Measurements from ENCODE around the gene EMC10.

- no peak for TF ChIP-seq GABPA (IDR thresholded peaks at IDR 0.05; ENCODE audit: low read depth)
- TF ChIP-seq RELA (IDR thresholded peaks at IDR 0.05; ENCODE audit: borderline replicate concordance, partially characterized antibody), result no peak
- TF ChIP-seq, protein P1, sequence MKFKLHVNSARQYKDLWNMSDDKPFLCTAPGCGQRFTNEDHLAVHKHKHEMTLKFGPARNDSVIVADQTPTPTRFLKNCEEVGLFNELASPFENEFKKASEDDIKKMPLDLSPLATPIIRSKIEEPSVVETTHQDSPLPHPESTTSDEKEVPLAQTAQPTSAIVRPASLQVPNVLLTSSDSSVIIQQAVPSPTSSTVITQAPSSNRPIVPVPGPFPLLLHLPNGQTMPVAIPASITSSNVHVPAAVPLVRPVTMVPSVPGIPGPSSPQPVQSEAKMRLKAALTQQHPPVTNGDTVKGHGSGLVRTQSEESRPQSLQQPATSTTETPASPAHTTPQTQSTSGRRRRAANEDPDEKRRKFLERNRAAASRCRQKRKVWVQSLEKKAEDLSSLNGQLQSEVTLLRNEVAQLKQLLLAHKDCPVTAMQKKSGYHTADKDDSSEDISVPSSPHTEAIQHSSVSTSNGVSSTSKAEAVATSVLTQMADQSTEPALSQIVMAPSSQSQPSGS (IDR thresholded peaks at IDR 0.05; ENCODE audit: low read length), result no peak
- TF ChIP-seq EP300 (IDR thresholded peaks at IDR 0.05; ENCODE audit: borderline replicate concordance in 1 of 2, control insufficient read depth in 1 of 2, low read depth in 2 of 2, low read length in 2 of 2), result no peak
- TF ChIP-seq LARP7 (IDR thresholded peaks at IDR 0.05), result no peak
- TF ChIP-seq CTCF (IDR thresholded peaks at IDR 0.05 in 2 of 3, conservative IDR thresholded peaks at IDR 0.05 in 1 of 3; ENCODE audit: control insufficient read depth in 2 of 3, extremely low read depth in 1 of 3, insufficient read depth in 1 of 3, low read depth in 3 of 3, low read length in 3 of 3), result no peak
- no peak for TF ChIP-seq RCOR1 (conservative IDR thresholded peaks at IDR 0.05; ENCODE audit: low read depth, low read length)
- no peak for TF ChIP-seq NFIC (IDR thresholded peaks at IDR 0.05; ENCODE audit: low read depth, low read length)
- TF ChIP-seq RAD21 (IDR thresholded peaks at IDR 0.05; ENCODE audit: insufficient read depth, low read depth, low read length), result no peak
- no peak for TF ChIP-seq NRF1 (conservative IDR thresholded peaks at IDR 0.05; ENCODE audit: low read depth, low read length)
- TF ChIP-seq EZH2 (IDR thresholded peaks at IDR 0.05; ENCODE audit: borderline replicate concordance, control insufficient read depth, low read depth, low read length), result no peak
- TF ChIP-seq POLR2A (IDR thresholded peaks at IDR 0.05; ENCODE audit: low read depth, low read length), result no peak
These were observed 34.4 kb downstream of the EMC10 start for GRCh38 chr19:50510700-50511068.
